Ovary (tissue), 3 donors: ENCODE results near the gene JPH3.

Source experiments
- CTCF ChIP-seq, 3 donors: fragments of 450-650 bp in 2 of 3; fragments of 200-600 bp in 1 of 3; IDR thresholded peaks; one replicate each; pipeline versions ENCODE4 v1.5.1 to v1.8.0; 2016 to 2022; ENCODE audit warnings: antibody characterized with exemption in 3 of 3, mild to moderate bottlenecking in 1 of 3
- EP300 ChIP-seq: sonication (generic); formaldehyde crosslinking; IDR thresholded peaks from one replicate; pipeline ENCODE4 v1.6.1; 2017; ENCODE audit warnings: antibody characterized with exemption
- POLR2A ChIP-seq: fragments of 450-650 bp; IDR thresholded peaks from one replicate; pipeline ENCODE4 v1.6.1; 2017; ENCODE audit warnings: antibody characterized with exemption, mild to moderate bottlenecking, moderate library complexity
- donor health status: DM: no; HTN: no; CAD: no.

DNA sequence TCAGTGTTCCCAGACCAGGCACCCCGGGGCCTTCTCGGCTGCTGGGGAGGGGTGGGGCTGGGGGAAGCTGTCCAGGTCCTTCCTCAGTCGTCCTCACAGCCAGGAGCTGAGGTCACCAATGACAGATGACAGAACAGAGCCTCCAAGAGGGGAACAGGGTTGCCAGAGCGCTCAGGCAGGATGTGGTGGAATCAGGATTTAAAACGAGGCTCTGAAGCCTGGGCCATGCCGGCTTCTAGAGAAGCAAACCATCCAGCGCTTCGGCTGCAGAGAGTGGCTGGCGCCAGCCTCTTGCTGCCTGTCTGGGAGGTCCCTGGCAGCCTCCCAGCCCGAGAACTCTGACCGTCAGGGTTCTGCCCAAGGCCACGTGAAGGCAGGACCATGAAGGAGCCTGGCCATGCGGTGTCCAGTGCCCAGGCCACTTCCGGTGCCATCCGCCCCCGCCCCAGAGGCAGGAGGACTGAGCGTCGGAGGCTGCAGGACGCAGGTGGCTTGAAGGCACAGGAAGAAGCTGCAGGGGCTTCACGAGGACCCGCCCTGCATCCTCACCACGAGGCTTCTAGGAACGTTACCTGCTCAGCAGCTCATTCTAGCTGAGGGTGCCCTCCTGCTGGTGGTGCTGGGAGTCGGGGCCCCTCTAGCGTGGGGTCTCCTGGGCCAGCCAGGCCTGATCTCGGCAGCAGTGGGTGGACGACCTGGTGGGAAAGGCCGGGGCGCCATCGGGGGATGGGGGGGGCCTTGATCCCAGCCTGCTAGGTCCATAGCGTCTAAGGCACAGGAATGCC is 85.0 kb downstream of the JPH3 start:
- TF ChIP-seq CTCF (IDR thresholded peaks at IDR 0.05), result no peak
- no peak for TF ChIP-seq POLR2A
- TF ChIP-seq EP300, result no peak
